Breast epithelium (tissue), 3 donors: ENCODE results near the gene CGB2.

Experiments
- POLR2A ChIP-seq: fragments of 450-650 bp; IDR thresholded peaks from one replicate; pipeline ENCODE4 v1.6.1; 2016; ENCODE audit warnings: antibody characterized with exemption, mild to moderate bottlenecking, moderate library complexity
- POLR2AphosphoS5 ChIP-seq, 3 donors: sonication (generic); formaldehyde crosslinking; IDR thresholded peaks; one replicate each; pipeline ENCODE4 v1.6.1; 2017; ENCODE audit warnings: antibody characterized with exemption in 3 of 3
- TF ChIP-seq, protein P1 (sequence below), 3 donors: fragments of 450-650 bp; IDR thresholded peaks; one replicate each; pipeline ENCODE4 v1.5.1; 2016 to 2017; ENCODE audit warnings: antibody characterized with exemption in 3 of 3, mild to moderate bottlenecking in 3 of 3, moderate library complexity in 3 of 3

DNA sequence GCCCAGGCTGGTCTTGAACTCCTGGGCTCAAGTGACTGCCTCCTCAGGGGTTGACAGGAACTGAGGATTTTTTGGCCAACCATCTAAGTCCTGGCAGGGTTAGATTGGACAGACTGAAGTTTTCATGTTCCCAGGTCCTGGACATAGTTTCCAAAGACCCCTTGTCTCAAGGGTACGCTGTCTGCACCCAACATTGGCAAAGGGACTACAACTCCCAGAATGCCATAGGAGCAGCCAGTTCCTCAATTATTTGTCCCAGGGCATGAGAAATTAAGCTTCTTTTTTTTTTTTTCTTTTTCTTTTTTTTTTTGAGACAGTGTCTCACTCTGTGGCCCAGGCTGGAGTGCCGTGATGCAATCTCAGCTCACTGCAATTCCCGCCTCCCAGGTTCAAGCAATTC lies 45.5 kb upstream of the CGB2 start:
- no peak for TF ChIP-seq POLR2A
- TF ChIP-seq, protein P1, sequence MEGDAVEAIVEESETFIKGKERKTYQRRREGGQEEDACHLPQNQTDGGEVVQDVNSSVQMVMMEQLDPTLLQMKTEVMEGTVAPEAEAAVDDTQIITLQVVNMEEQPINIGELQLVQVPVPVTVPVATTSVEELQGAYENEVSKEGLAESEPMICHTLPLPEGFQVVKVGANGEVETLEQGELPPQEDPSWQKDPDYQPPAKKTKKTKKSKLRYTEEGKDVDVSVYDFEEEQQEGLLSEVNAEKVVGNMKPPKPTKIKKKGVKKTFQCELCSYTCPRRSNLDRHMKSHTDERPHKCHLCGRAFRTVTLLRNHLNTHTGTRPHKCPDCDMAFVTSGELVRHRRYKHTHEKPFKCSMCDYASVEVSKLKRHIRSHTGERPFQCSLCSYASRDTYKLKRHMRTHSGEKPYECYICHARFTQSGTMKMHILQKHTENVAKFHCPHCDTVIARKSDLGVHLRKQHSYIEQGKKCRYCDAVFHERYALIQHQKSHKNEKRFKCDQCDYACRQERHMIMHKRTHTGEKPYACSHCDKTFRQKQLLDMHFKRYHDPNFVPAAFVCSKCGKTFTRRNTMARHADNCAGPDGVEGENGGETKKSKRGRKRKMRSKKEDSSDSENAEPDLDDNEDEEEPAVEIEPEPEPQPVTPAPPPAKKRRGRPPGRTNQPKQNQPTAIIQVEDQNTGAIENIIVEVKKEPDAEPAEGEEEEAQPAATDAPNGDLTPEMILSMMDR (IDR thresholded peaks at IDR 0.05) = no peak
- TF ChIP-seq POLR2AphosphoS5 (IDR thresholded peaks at IDR 0.05) = no peak
